Measurements from ENCODE around the gene AFF1.

AFF1 gene

GRCh38 chr4:87122252-87122651, 187.4 kb downstream of the AFF1 start:
- DNase-seq (ENCODE audit: low read depth): no peak
- no peak overlapping the region for H3K4me3 ChIP-seq (ENCODE audit: low read depth, low read length)
- no peak for TF ChIP-seq CTCF (IDR thresholded peaks at IDR 0.05; ENCODE audit: insufficient read depth, low read depth, low read length, missing control alignments)

DNA sequence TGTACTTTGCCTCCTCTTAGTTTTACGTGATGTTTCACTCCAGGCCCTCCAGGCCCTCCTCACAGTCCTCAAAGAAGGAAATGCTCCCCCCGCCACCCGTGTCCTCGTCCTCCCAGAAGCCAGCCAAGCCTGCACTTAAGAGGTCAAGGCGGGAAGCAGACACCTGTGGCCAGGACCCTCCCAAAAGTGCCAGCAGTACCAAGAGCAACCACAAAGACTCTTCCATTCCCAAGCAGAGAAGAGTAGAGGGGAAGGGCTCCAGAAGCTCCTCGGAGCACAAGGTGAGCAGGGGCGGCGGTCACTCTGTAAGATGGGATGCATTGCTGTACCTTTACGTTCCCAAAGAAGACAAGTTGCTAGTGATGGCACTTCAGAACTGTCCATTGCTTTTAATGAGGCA, 191.2 kb downstream of the AFF1 start:
- DNase-seq (ENCODE audit: low read depth): no peak
- no peak for TF ChIP-seq CTCF (IDR thresholded peaks at IDR 0.05; ENCODE audit: insufficient read depth, low read depth, low read length, missing control alignments)
- no peak overlapping the region for H3K4me3 ChIP-seq (ENCODE audit: low read depth, low read length)

- TF ChIP-seq CTCF (IDR thresholded peaks at IDR 0.05; ENCODE audit: insufficient read depth, low read depth, low read length, missing control alignments): no peak
- no peak for DNase-seq (ENCODE audit: low read depth)
- no peak overlapping the region for H3K4me3 ChIP-seq (ENCODE audit: low read depth, low read length)
Measured at GRCh38 chr4:87128006-87128705, 193.3 kb downstream of the AFF1 start.

DNA sequence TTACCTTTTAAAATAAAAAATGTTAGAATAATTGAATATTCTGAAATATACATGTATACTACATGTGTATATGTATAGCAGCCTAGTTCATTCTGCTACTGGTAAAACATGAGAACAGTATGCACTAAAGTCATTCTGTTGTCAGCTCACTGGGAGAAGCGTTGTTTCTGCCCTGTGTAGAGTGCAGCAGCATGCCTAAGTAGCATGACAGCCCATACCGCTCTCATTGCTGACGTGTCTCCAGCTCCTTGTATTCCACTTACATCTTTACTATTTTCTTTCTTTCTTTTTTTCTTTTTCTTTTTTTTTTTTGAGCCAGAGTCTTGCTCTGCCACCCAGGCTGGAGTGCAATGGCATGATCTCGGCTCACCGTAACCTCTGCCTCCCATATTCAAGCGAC, 194.9 kb downstream of the AFF1 start:
- DNase-seq (ENCODE audit: low read depth): no peak
- no peak for TF ChIP-seq CTCF (IDR thresholded peaks at IDR 0.05; ENCODE audit: insufficient read depth, low read depth, low read length, missing control alignments)
- no peak overlapping the region for H3K4me3 ChIP-seq (ENCODE audit: low read depth, low read length)

DNA sequence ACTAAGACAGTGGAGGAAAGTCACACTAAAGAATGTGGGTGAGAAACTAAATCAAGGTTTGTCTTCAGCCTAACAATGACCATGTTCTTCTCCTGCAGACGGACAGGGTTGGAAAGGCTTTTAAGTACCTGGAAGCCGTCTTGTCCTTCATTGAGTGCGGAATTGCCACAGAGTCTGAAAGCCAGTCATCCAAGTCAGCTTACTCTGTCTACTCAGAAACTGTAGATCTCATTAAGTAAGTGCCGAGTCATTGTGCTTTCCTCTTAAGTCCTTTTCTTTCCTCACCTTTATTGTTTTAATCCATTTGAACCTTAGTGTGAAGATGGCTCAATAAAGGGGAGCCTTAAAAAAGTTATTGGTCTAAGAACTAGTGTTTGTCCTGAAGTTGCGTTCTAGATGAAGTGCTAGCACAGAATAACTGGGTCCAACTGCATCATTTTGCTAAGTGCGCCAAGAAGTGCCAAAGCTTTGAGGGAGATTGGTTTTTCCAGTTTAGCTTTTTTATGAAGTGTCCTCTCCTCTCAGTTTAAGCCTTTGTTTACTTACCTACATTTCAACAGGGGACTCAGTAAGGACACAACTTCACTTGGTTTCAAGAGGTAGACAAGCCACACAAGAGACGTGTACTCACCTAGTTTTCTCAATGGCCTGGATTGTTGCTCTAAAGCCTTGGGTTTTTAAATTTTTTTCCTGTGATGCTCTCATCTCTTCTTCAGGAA, 196.3 kb downstream of the AFF1 start:
- no peak for DNase-seq (ENCODE audit: low read depth)
- H3K4me3 ChIP-seq (ENCODE audit: low read depth, low read length): no peak overlapping the region
- no peak for TF ChIP-seq CTCF (IDR thresholded peaks at IDR 0.05; ENCODE audit: insufficient read depth, low read depth, low read length, missing control alignments)

DNA sequence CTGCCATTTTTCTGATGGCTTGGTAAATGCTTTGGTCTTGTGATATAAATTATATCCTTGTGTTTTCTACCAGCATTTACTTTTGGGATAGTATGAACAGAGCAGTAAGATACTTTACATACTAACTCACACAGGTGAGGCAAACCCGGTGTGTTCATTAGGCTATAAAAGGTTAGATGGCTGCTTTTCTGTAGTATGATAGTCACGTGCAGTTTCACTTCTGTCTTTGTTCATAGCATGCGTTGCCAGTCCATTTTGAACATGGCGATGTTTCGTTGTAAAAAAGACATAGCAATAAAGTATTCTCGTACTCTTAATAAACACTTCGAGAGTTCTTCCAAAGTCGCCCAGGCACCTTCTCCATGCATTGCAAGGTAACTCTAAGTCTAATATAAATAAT, 197.2 kb downstream of the AFF1 start:
- TF ChIP-seq CTCF (IDR thresholded peaks at IDR 0.05; ENCODE audit: insufficient read depth, low read depth, low read length, missing control alignments): no peak

More for the DNA sequence above, 197.2 kb downstream of the AFF1 start:
- H3K4me3 ChIP-seq (ENCODE audit: low read depth, low read length): no peak overlapping the region
- no peak for DNase-seq (ENCODE audit: low read depth)

Data from GM12865 (cell line).